Body of pancreas (tissue), 4 donors: ENCODE results near the gene DYNC1I1.

Experiments used
- CTCF ChIP-seq, 7 experiments: fragments of 450-650 bp in 4 of 7; fragments of 200-600 bp in 3 of 7; sonication (generic) in 3 of 7; IDR thresholded peaks; one replicate each; pipeline ENCODE4 v1.5.1; 2016 to 2019; ENCODE audit warnings: antibody characterized with exemption in 7 of 7
- POLR2A ChIP-seq, 3 donors: fragments of 450-650 bp; IDR thresholded peaks; one replicate each; pipeline ENCODE4 v1.6.1; 2016; ENCODE audit warnings: antibody characterized with exemption in 3 of 3, mild to moderate bottlenecking in 2 of 3

- TF ChIP-seq POLR2A (IDR thresholded peaks at IDR 0.05): no peak
- no peak for TF ChIP-seq CTCF (IDR thresholded peaks at IDR 0.05)
Observed at GRCh38 chr7:96144260-96144526, 371.8 kb downstream of the DYNC1I1 start.
